GM19025 (cell line): Measurements from ENCODE around the gene WWOX.
"Not testable (repeated sequence)": the region's sequence is repeated elsewhere in the genome, so short reads cannot be mapped to it uniquely, and the experiment has no call there.

Experiments used
- ATAC-seq: cut with Tn5 transposase; IDR thresholded peaks from one replicate; pipeline ENCODE4 v1.9.1; 2021; ENCODE audit warnings: mild to moderate bottlenecking, low read depth, moderate library complexity; ENCODE audit not compliant: unreplicated experiment

Gene WWOX

GRCh38 chr16:78686601-78687000 lies 587.1 kb downstream of the WWOX start:
- ATAC-seq = no peak

- ATAC-seq = no peak
These were observed 589.6 kb downstream of the WWOX start for GRCh38 chr16:78689028-78689427.

GRCh38 chr16:78689536-78689935 lies 590.1 kb downstream of the WWOX start:
- ATAC-seq = no peak

- ATAC-seq = no peak
These were observed 591.1 kb downstream of the WWOX start for GRCh38 chr16:78690510-78690909.

GRCh38 chr16:78691746-78692145 lies 592.3 kb downstream of the WWOX start:
- not testable (repeated sequence) for ATAC-seq

- no peak for ATAC-seq
These were observed 594.0 kb downstream of the WWOX start for GRCh38 chr16:78693496-78693895.

GRCh38 chr16:78694414-78694813 lies 595.0 kb downstream of the WWOX start:
- no peak for ATAC-seq

GRCh38 chr16:78695391-78695790 lies 595.9 kb downstream of the WWOX start:
- ATAC-seq = no peak

GRCh38 chr16:78696797-78697196 lies 597.3 kb downstream of the WWOX start:
- ATAC-seq = no peak

- ATAC-seq = no peak
These were observed 598.0 kb downstream of the WWOX start for GRCh38 chr16:78697426-78697825.

- no peak for ATAC-seq
These were observed 604.5 kb downstream of the WWOX start for GRCh38 chr16:78703936-78704335.

GRCh38 chr16:78704416-78704815 lies 605.0 kb downstream of the WWOX start:
- no peak for ATAC-seq

- no peak for ATAC-seq
These were observed 606.2 kb downstream of the WWOX start for GRCh38 chr16:78705694-78706093.

GRCh38 chr16:78706637-78707036 lies 607.2 kb downstream of the WWOX start:
- no peak for ATAC-seq

- no peak for ATAC-seq
These were observed 609.9 kb downstream of the WWOX start for GRCh38 chr16:78709137-78709884.

- no peak for ATAC-seq
These were observed 615.7 kb downstream of the WWOX start for GRCh38 chr16:78715106-78715505.

- ATAC-seq = no peak
These were observed 616.2 kb downstream of the WWOX start for GRCh38 chr16:78715673-78716072.

GRCh38 chr16:78718141-78718540 lies 618.7 kb downstream of the WWOX start:
- ATAC-seq = no peak

GRCh38 chr16:78720416-78720815 lies 621.0 kb downstream of the WWOX start:
- ATAC-seq = no peak

- no peak for ATAC-seq
These were observed 628.1 kb downstream of the WWOX start for GRCh38 chr16:78727536-78727935.

GRCh38 chr16:78729687-78730086 lies 630.2 kb downstream of the WWOX start:
- ATAC-seq = no peak

- ATAC-seq = no peak
These were observed 632.3 kb downstream of the WWOX start for GRCh38 chr16:78731785-78732184.

- ATAC-seq = no peak
These were observed 633.2 kb downstream of the WWOX start for GRCh38 chr16:78732696-78733095.
